GM21737 (cell line): ENCODE data around the gene OBP2A.

Source experiments
- ATAC-seq: cut with Tn5 transposase; IDR thresholded peaks from one replicate; pipeline ENCODE4 v1.9.1; 2021; ENCODE audit warnings: mild to moderate bottlenecking, moderate library complexity; ENCODE audit not compliant: unreplicated experiment

The OBP2A gene

DNA sequence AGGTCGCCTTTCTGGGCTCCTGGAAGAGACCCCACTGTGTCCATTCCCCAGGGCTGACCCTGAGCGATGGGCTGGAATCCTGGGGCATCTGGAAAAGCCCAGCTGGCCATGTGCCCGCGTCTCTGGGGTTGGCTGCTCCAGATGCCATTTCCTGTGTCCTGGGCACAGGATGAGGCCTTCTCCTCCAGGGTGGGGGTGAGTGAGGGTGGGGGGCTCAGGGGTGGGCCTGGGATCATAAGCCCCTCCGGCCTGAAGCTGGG lies 46.3 kb downstream of the OBP2A start:
- no peak for ATAC-seq

DNA sequence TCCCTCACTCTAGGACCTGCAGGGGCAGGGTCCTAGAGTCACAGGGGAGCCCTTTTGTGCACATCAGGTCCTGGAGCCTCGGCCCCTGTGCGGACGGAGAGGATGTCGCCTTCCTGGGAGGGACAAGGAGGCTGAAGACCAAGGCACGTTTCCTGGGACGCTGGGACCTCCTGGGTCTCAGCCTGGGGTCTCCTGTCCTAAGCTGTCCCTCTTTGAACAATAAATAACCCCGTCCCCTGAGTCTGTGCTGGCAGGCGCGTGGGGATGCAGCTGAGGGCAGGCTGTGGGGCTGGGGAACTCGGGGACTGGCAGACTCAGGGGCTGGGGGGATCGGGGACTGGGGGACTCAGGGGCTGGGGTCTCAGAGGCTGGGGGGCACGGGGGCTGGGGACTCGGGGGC lies 46.7 kb downstream of the OBP2A start:
- no peak for ATAC-seq

DNA sequence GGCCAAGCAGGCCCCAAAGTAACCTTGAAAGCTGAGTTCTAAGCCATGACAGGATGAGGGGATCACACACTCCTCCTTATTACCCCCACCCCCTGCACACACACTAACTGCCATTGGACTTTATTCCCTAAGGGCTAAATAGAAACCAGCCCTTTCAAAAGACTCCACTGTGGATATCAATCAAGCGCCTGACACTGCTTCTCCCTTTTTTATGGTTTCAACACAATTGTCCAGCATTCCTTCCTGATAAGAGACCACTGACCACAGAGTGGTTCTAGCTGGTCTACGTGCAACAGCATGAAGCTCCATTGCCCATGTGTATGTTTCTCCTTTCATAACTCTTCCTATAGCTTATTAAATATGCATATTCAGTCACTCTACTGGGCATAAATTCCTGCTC lies 50.3 kb downstream of the OBP2A start:
- no peak for ATAC-seq
